ENCODE data around the gene OSBPL9.
A peak's percentile ranks its signal among the peaks of the same experiment; 100 is the strongest.
"Not testable (repeated sequence)": the region's sequence is repeated elsewhere in the genome, so short reads cannot be mapped to it uniquely, and the experiment has no call there.

The OSBPL9 gene

DNA sequence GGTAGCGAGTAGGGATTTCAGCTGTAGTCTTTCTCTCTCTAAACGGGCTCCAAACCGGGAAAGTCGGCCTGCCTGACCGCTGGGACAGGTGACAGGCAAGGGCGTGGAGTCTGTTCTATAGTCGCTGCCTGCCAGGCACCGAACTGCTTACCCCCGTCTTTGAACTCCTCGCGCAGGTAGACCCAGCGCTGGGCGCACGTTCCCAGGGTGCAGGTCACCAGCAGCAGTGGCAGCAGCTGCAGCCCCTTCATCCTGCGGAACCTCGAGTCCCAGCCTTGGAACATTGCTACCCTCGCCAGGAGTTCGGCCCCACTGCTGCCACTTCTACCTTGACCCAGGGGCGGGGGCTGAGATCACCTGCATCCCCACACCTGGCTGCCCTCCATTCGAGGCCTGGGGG, 22.2 kb upstream of the OSBPL9 start:
- Histone ChIP-seq H3K4me3 (ENCODE audit: low read depth in 1 of 2, low read length in 1 of 2) (no peak overlapping the region), H3K9me3 (no peaks in the 10 kb centered on the region), H3K4me1 (ENCODE audit: control insufficient read depth in 1 of 2, insufficient read depth in 1 of 2, low read depth in 1 of 2, low read length in 1 of 2) (no peaks in the 10 kb centered on the region), H3K27me3 (no peaks in the 10 kb centered on the region), H3K36me3 (no peaks in the 10 kb centered on the region), H3K27ac (no peak overlapping the region)
- TF ChIP-seq, protein P1, sequence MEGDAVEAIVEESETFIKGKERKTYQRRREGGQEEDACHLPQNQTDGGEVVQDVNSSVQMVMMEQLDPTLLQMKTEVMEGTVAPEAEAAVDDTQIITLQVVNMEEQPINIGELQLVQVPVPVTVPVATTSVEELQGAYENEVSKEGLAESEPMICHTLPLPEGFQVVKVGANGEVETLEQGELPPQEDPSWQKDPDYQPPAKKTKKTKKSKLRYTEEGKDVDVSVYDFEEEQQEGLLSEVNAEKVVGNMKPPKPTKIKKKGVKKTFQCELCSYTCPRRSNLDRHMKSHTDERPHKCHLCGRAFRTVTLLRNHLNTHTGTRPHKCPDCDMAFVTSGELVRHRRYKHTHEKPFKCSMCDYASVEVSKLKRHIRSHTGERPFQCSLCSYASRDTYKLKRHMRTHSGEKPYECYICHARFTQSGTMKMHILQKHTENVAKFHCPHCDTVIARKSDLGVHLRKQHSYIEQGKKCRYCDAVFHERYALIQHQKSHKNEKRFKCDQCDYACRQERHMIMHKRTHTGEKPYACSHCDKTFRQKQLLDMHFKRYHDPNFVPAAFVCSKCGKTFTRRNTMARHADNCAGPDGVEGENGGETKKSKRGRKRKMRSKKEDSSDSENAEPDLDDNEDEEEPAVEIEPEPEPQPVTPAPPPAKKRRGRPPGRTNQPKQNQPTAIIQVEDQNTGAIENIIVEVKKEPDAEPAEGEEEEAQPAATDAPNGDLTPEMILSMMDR (IDR thresholded peaks at IDR 0.05) = no peak

DNA sequence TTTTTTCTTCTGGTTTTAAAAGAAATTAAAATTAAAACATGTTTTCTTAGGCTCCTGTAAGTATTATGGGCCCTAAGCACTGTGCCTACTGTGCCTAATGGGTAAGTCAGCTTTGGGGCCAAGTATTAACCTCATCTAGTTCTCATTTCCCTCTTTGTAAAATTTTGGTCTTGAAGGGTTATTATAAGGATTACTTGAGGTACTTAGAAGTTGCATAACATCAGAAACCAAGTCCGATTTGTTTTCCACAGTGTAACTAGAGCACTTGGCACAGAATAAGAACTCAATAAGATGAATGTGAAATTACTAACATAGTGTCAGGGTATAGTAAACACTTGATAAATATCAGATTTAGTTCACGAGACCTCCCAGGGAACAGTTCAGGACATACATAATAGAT, 16.4 kb upstream of the OSBPL9 start:
- Histone ChIP-seq H3K4me3 (ENCODE audit: low read depth in 1 of 2, low read length in 1 of 2) (no peak overlapping the region), H3K27ac (no peak overlapping the region), H3K4me1 (ENCODE audit: control insufficient read depth in 1 of 2, insufficient read depth in 1 of 2, low read depth in 1 of 2, low read length in 1 of 2) (peaks cover 8 to 18% of the 10 kb centered on the region in 2 experiments), H3K9me3 (no peaks in the 10 kb centered on the region), H3K36me3 (no peaks in the 10 kb centered on the region), H3K27me3 (no peaks in the 10 kb centered on the region)
- TF ChIP-seq, protein P1 (IDR thresholded peaks at IDR 0.05) = no peak

DNA sequence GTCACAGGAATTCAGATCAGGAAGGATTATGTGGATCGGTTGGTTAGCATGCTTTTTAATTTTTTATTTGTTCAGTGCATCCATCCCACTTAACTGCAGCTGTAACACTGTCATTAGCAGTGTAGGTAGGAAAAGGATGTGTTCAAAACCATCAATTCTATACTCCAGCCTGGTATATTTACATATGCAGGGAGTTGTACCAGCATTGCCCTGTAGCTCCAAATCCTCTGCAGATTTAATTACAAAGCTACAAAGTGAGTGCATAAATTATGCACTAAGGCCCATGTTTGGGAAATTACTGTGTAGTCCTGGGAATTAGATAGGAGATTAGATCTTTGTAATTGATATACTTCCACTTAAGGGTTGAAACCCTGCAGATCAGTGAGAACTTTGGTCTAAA, 15.9 kb upstream of the OSBPL9 start:
- TF ChIP-seq, protein P1 (IDR thresholded peaks at IDR 0.05) = no peak
- Histone ChIP-seq H3K4me1 (ENCODE audit: control insufficient read depth in 1 of 2, insufficient read depth in 1 of 2, low read depth in 1 of 2, low read length in 1 of 2) (peaks cover 12 to 22% of the 10 kb centered on the region in 2 experiments), H3K9me3 (no peaks in the 10 kb centered on the region), H3K36me3 (no peaks in the 10 kb centered on the region), H3K4me3 (ENCODE audit: low read depth in 1 of 2, low read length in 1 of 2) (no peak overlapping the region), H3K27ac (no peak overlapping the region), H3K27me3 (no peaks in the 10 kb centered on the region)

DNA sequence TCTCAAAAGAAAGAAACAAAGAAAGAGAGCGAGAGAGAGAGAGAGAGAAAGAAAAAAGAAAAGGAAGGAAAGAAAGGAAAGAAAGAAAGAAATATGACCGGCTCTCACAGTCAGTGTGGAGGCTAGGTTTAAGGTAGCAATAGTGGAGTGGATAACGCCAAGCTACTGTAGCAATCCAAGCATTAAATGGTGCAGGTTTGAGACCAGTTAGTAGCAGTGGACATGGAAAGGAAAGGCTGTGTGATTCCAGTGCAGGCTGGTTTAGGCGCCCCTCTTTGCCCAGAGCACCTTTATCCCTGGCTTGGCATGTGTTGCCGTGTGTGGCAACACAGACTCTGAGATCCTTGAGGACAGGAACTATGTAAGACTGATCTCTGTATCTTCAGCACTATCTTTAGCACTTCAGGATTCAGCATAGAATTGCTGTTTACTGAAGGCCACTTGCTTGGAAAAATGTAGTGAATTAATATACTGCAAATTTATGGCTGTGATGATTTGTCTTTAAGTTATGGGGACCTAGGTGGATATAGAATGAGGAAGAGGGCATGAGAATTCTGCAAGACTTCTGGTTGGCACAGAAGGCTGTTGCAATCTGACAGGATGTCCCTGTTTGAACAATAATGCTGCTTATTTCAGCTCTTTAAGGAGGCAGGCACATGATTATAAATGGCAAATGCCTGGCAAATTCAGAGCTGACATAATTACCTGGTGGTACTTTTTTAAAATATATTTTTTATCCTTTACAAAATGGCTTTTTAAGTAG, 10.8 kb upstream of the OSBPL9 start:
- H3K36me3 ChIP-seq = no peaks in the 10 kb centered on the region
- H3K27ac ChIP-seq = peak overlapping the region; percentile 94
- H3K4me3 ChIP-seq (ENCODE audit: low read depth in 1 of 2, low read length in 1 of 2) = peak overlapping the region; percentile 28 to 46
- TF ChIP-seq, protein P1 (IDR thresholded peaks at IDR 0.05) = no peak
- no peaks in the 10 kb centered on the region for H3K9me3 ChIP-seq
- no peaks in the 10 kb centered on the region for H3K27me3 ChIP-seq
- H3K4me1 ChIP-seq (ENCODE audit: control insufficient read depth in 1 of 2, insufficient read depth in 1 of 2, low read depth in 1 of 2, low read length in 1 of 2) = peaks cover 60 to 73% of the 10 kb centered on the region in 2 experiments

DNA sequence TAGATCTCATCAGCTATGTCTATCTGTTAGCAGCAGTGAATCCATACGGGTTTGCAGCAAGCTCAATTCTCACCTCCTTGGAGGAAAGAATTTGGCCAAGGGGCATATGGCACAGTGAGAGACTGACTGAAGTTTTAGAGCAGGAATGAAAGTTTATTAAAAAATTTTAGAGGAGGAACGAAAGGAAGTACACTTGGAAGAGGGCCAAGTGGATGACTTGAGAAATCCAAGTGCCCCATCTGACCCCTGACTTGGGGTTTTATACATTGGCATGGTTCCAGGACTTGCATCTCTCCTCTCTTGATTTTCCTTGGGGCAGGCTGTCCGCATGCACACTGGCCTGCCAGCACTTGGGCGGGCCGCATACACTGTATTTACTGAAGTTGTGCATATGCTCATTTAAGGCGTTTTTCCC, 9.2 kb upstream of the OSBPL9 start:
- no peaks in the 10 kb centered on the region for H3K9me3 ChIP-seq

DNA sequence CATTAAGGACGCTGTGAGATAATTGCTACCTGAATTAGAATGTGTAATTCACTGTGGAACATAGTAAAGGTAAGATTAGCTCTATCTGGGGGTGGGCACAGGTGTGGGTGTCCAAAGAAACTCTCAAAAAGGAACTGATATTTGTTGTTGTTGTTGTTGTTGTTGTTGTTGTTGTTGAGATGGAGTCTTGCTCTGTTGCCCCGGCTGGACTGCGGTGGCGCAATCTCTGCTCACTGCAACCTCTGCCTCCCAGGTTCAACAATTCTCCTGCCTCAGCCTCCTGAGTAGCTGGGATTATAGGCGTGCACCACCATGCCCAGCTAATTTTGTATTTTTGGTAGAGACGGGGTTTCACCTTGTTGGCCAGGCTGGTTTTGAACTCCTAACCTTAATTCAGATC, 6.8 kb upstream of the OSBPL9 start:
- Histone ChIP-seq H3K27ac (peak overlapping the region; percentile 57), H3K4me1 (ENCODE audit: control insufficient read depth in 1 of 2, insufficient read depth in 1 of 2, low read depth in 1 of 2, low read length in 1 of 2) (peaks cover 65 to 67% of the 10 kb centered on the region in 2 experiments)
- H3K9me3 ChIP-seq; H3K4me3 ChIP-seq (ENCODE audit: low read depth in 1 of 2, low read length in 1 of 2); H3K36me3 ChIP-seq; H3K27me3 ChIP-seq: not testable (repeated sequence)

More for the DNA sequence above, 9.2 kb upstream of the OSBPL9 start:
- no peaks in the 10 kb centered on the region for H3K36me3 ChIP-seq
- TF ChIP-seq, protein P1 (IDR thresholded peaks at IDR 0.05) = no peak
- peak overlapping the region; percentile 17 to 46 for H3K4me3 ChIP-seq (ENCODE audit: low read depth in 1 of 2, low read length in 1 of 2)
- H3K27ac ChIP-seq = peak overlapping the region; percentile 94
- peaks cover 69 to 81% of the 10 kb centered on the region in 2 experiments for H3K4me1 ChIP-seq (ENCODE audit: control insufficient read depth in 1 of 2, insufficient read depth in 1 of 2, low read depth in 1 of 2, low read length in 1 of 2)
- no peaks in the 10 kb centered on the region for H3K27me3 ChIP-seq
